Panc1 (cell line): ENCODE measurements around the gene ZIC2.

Experiments
- SIN3A ChIP-seq: IDR thresholded peaks from 2 replicates; pipeline ENCODE4 v1.6.1; 2012; ENCODE audit warnings: low read depth, mild to moderate bottlenecking, low read length, moderate library complexity, borderline replicate concordance; ENCODE audit not compliant: insufficient read depth
- TF ChIP-seq, protein P1 (sequence below): fragments of 450-650 bp; IDR thresholded peaks from 2 replicates; pipeline ENCODE4 v1.5.1; 2017; ENCODE audit warnings: mild to moderate bottlenecking

DNA sequence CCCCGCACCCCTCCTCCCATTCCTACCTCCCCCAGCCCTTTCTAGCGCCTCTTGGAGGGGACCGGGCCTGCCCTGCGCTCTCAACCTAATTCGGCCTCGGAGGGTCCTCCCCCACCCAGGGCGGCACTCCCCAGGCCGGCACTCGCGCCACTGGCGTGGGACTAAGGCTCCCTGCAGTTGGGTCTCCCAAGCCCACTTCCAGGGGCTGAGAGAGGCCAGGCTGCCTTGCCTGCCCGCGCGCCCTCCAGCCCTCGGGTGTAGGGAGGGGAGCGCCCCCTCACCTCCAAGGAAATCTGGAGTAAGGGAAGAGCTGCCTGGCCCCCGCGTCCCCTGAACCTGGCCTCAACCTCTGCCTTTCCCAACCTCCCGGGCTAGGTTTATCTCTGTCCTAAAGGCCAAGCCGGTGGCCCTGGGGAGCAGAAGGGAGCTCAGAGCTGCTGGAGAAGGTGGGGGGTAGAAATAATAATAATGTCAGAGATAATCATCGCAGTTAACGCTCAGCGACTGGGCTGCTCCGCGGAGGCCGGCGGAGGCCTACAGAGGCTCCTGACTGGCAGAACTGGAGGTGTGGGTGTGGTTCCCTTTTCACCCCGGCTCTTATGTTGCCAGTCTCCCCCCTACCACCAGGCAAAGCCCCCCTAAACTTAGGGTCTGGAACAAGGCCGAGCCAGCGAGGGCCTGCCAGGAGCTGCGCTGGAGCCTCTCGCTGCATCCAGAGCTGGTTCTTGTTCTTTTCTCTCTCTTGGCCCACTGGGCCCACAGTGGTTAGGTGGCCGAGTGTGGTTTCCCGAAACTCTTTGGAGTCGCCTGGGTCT, 9.6 kb downstream of the ZIC2 start:
- TF ChIP-seq, protein P1, sequence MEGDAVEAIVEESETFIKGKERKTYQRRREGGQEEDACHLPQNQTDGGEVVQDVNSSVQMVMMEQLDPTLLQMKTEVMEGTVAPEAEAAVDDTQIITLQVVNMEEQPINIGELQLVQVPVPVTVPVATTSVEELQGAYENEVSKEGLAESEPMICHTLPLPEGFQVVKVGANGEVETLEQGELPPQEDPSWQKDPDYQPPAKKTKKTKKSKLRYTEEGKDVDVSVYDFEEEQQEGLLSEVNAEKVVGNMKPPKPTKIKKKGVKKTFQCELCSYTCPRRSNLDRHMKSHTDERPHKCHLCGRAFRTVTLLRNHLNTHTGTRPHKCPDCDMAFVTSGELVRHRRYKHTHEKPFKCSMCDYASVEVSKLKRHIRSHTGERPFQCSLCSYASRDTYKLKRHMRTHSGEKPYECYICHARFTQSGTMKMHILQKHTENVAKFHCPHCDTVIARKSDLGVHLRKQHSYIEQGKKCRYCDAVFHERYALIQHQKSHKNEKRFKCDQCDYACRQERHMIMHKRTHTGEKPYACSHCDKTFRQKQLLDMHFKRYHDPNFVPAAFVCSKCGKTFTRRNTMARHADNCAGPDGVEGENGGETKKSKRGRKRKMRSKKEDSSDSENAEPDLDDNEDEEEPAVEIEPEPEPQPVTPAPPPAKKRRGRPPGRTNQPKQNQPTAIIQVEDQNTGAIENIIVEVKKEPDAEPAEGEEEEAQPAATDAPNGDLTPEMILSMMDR: no peak
- TF ChIP-seq SIN3A: no peak
